Muscle layer of duodenum (tissue), 2 donors: ENCODE measurements around the gene ZNF593.

ENCODE experiments used
- H3K27ac ChIP-seq: one replicate; pipeline ENCODE4 v1.7.0; 2013; ENCODE audit warnings: mild to moderate bottlenecking, low read length
- H3K27me3 ChIP-seq: one replicate; pipeline ENCODE4 v1.7.0; 2013; ENCODE audit warnings: low read depth, mild to moderate bottlenecking, control low read depth, low read length
- H3K36me3 ChIP-seq, 2 donors: one replicate each; pipeline ENCODE4 v1.7.0; 2013; ENCODE audit warnings: low read length in 2 of 2, control low read depth in 1 of 2, mild to moderate bottlenecking in 1 of 2; ENCODE audit not compliant: insufficient read depth in 2 of 2, control insufficient read depth in 1 of 2
- H3K4me1 ChIP-seq, 2 donors: one replicate each; pipeline ENCODE4 v1.7.0; 2013; ENCODE audit warnings: low read length in 2 of 2, mild to moderate bottlenecking in 2 of 2, control low read depth in 1 of 2, moderate library complexity in 1 of 2; ENCODE audit not compliant: insufficient read depth in 2 of 2, control insufficient read depth in 1 of 2
- H3K4me3 ChIP-seq, 2 donors: one replicate each; pipeline ENCODE4 v1.7.0; 2013; ENCODE audit warnings: low read length in 2 of 2, low read depth in 1 of 2, mild to moderate bottlenecking in 1 of 2
- H3K9me3 ChIP-seq, 2 donors: one replicate each; pipeline ENCODE4 v1.7.0; 2013; ENCODE audit warnings: low read length in 2 of 2, control low read depth in 1 of 2, mild to moderate bottlenecking in 1 of 2; ENCODE audit not compliant: control insufficient read depth in 1 of 2
- donor health status: healthy.

Gene ZNF593

GRCh38 chr1:26180010-26180506 is 10.3 kb downstream of the ZNF593 start:
- no peaks in the 10 kb centered on the region for H3K36me3 ChIP-seq
- H3K27me3 ChIP-seq: no peaks in the 10 kb centered on the region
- H3K4me1 ChIP-seq: no peaks in the 10 kb centered on the region
- no peak overlapping the region for H3K27ac ChIP-seq
- no peak overlapping the region for H3K4me3 ChIP-seq
- H3K9me3 ChIP-seq: no peaks in the 10 kb centered on the region

DNA sequence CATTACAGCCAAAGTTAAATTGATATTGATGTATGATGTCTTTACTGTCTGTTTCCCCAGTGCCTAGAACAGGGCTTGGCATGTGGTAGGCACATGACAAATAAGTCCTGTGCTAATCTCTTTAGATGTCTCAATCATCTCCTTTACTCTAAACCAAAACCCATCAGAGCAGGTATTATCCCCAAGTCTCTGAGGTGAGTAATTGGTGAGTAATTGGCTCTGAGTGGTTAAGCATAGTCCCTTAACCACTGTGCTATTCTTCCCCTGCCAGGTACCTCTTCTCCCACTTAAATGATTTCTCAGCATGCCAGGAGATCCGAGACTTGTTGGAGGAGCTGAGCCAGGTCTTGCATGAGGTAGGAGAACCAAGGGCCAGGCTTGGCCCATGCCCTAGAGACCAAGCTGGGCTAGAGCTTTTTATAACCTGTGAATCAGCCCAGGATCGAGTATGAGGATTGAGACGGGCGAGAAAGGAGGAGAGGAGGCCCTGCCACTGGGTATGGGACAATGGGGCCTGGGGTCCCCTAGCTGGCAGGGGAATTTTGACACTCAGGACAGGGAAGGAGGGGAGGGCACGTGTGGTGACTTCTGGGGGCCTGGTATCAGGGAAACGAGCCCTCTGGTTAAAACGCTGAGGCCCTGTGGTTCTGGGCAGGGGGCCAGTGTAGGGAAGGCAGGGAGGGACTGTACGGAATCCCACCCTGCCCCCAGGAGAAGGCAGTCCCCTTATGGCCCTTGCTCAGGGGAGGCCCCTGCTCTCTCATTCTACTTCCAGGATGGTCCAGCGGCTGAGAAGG is 12.1 kb downstream of the ZNF593 start:
- H3K27ac ChIP-seq: no peak overlapping the region
- no peaks in the 10 kb centered on the region for H3K27me3 ChIP-seq
- H3K4me3 ChIP-seq: no peak overlapping the region
- no peaks in the 10 kb centered on the region for H3K4me1 ChIP-seq
- no peaks in the 10 kb centered on the region for H3K9me3 ChIP-seq
- H3K36me3 ChIP-seq: no peaks in the 10 kb centered on the region

DNA sequence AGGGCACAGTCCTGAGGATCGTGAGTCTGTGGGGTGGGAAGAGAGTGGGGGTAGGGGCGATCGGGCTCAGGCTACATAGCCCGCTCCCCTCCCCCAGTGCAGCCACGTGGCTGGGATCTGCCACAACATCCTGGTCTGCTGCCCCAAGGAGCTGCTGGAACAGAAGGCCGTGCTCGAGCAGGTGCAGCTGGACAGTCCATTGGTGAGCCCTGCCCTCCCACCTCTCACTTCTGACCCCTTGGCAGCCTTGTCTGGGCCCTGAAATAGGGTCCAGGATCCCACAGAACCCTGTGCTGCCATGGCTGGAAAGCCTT is 12.6 kb downstream of the ZNF593 start:
- no peak overlapping the region for H3K4me3 ChIP-seq
- H3K27me3 ChIP-seq: no peaks in the 10 kb centered on the region
- no peaks in the 10 kb centered on the region for H3K9me3 ChIP-seq
- H3K4me1 ChIP-seq: no peaks in the 10 kb centered on the region
- no peak overlapping the region for H3K27ac ChIP-seq
- H3K36me3 ChIP-seq: no peaks in the 10 kb centered on the region

- no peaks in the 10 kb centered on the region for H3K36me3 ChIP-seq
- no peaks in the 10 kb centered on the region for H3K4me1 ChIP-seq
- H3K9me3 ChIP-seq: no peaks in the 10 kb centered on the region
- no peaks in the 10 kb centered on the region for H3K27me3 ChIP-seq
- H3K4me3 ChIP-seq: no peak overlapping the region
- no peak overlapping the region for H3K27ac ChIP-seq
Measured at GRCh38 chr1:26184086-26184485, 14.4 kb downstream of the ZNF593 start.

- Histone ChIP-seq H3K27me3 (no peaks in the 10 kb centered on the region), H3K9me3 (no peaks in the 10 kb centered on the region), H3K4me1 (no peaks in the 10 kb centered on the region), H3K4me3 (no peak overlapping the region), H3K36me3 (no peaks in the 10 kb centered on the region), H3K27ac (no peak overlapping the region)
Measured at GRCh38 chr1:26184883-26185282, 15.2 kb downstream of the ZNF593 start.

DNA sequence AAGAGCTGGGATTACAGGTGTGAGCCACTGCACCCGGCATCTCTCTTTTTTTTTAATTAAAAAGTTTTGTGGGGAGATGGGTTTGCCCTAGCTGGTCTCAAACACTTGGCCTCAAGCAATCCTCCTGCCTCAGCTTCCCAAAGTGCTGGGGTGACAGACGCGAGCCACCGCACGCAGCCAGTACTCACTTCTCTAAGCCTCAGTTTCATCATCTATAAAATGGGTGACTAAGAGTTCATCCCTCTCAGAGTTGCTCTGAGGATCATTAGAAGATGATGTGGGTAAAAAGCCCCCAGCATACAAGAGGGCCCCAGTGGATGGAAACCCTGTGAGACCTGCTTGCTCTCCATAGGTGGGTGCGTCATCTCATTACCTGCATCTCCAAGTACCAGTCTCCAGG is 18.2 kb downstream of the ZNF593 start:
- no peaks in the 10 kb centered on the region for H3K27me3 ChIP-seq
- no peaks in the 10 kb centered on the region for H3K36me3 ChIP-seq
- H3K4me3 ChIP-seq: no peak overlapping the region
- H3K4me1 ChIP-seq: no peaks in the 10 kb centered on the region
- no peaks in the 10 kb centered on the region for H3K9me3 ChIP-seq
- H3K27ac ChIP-seq: no peak overlapping the region

DNA sequence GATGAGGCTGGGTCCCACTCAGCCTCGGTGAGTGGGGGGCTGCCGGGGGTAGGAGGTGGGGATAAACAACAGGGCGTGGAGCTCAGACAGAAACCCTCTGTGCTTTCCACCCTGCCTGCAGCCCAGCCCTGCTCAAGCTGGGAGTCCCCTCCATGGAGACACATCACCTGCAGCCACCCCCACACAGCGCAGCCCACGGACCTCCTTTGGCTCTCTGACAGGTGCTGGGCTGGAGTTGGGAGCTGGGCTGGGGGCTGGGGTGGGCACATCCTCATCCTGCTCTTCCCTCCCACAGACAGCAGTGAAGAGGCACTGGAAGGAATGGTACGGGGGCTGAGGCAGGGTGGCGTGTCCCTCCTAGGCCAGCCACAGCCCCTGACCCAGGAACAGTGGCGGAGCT is 18.8 kb downstream of the ZNF593 start:
- Histone ChIP-seq H3K9me3 (no peaks in the 10 kb centered on the region), H3K4me1 (no peaks in the 10 kb centered on the region), H3K36me3 (no peaks in the 10 kb centered on the region), H3K27me3 (no peaks in the 10 kb centered on the region), H3K4me3 (no peak overlapping the region), H3K27ac (no peak overlapping the region)

DNA sequence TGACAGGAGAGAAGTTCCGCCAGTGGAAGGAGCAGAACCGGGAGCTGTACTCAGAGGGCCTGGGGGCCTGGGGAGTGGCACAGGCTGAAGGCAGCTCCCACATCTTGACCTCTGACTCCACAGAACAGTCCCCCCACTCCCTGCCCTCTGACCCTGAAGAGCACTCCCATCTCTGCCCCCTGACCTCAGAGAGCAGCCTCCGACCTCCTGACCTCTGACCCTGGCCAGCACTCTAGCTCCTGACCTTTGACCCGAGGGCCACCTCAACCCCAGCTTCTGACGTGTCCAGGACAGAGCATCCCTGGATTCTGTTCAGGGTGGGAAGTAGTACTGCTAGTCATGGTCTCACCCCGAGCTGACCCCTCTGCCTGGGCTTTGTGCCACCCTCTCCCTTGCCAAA is 19.6 kb downstream of the ZNF593 start:
- H3K27ac ChIP-seq: no peak overlapping the region
- no peaks in the 10 kb centered on the region for H3K36me3 ChIP-seq
- H3K27me3 ChIP-seq: no peaks in the 10 kb centered on the region
- no peak overlapping the region for H3K4me3 ChIP-seq
- no peaks in the 10 kb centered on the region for H3K9me3 ChIP-seq
- no peaks in the 10 kb centered on the region for H3K4me1 ChIP-seq

GRCh38 chr1:26189751-26190275 is 20.1 kb downstream of the ZNF593 start:
- no peaks in the 10 kb centered on the region for H3K4me1 ChIP-seq
- H3K4me3 ChIP-seq: no peak overlapping the region
- no peaks in the 10 kb centered on the region for H3K36me3 ChIP-seq
- H3K9me3 ChIP-seq: no peaks in the 10 kb centered on the region
- H3K27ac ChIP-seq: no peak overlapping the region
- no peaks in the 10 kb centered on the region for H3K27me3 ChIP-seq

DNA sequence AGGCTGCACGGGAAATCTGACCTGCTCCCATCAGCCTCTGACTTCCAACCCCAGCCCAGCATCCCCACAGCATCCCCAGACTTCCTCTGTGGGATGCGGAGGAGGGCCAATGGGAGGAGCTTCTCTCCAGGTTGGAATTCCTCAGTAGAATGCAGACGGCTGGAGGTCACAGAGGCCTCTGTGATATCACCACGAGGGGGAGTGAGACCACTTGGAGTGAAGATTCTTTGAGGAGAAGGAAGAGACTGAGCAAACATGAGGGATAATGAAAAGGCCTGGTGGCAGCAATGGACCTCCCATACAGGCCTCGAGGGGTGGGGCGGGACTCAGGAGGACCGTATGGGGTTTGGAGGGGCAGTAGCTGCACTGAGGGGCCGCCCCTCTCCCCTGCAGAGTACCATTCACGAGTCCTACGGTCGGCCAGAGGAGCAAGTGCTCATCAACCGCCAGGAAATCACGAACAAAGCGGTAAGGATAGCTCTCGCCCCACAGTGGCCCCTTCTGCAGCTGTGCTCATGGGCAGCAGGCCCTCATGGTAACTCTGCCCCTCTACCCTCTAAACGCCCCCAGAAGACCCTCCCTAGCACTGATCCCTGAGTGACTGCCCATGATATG is 20.8 kb downstream of the ZNF593 start, which contains the start of gene CATSPER4:
TSS of gene CATSPER4 (plus strand) at position 230 of the 615 bp plus-strand sequence. CDS start at position 256, 26 bp downstream.
- Histone ChIP-seq H3K9me3 (no peaks in the 10 kb centered on the region), H3K27ac (no peak within 1 kb of the TSS), H3K27me3 (no peaks in the 10 kb centered on the region), H3K4me1 (no peaks in the 10 kb centered on the region), H3K4me3 (no peak within 1 kb of the TSS), H3K36me3 (no peaks in the 10 kb centered on the region)

- H3K36me3 ChIP-seq: no peaks in the 10 kb centered on the region
- H3K27ac ChIP-seq: no peak overlapping the region
- H3K9me3 ChIP-seq: no peaks in the 10 kb centered on the region
- H3K4me3 ChIP-seq: no peak overlapping the region
- H3K27me3 ChIP-seq: no peaks in the 10 kb centered on the region
- no peaks in the 10 kb centered on the region for H3K4me1 ChIP-seq
Measured at GRCh38 chr1:26191739-26192138, 22.0 kb downstream of the ZNF593 start.
